GM19238 (cell line): ENCODE data around the gene SLCO3A1.
"Not testable (repeated sequence)": the region's sequence is repeated elsewhere in the genome, so short reads cannot be mapped to it uniquely, and the experiment has no call there.

Experiments
- DNase-seq: peaks from one replicate; pipeline ENCODE4 v3.0.0; 2011; ENCODE audit warnings: low spot score; ENCODE audit not compliant: insufficient read length

SLCO3A1 gene

GRCh38 chr15:92062505-92062904 lies 209.0 kb downstream of the SLCO3A1 start:
- DNase-seq: no peak

- DNase-seq: peak; percentile 14
These were observed 214.6 kb downstream of the SLCO3A1 start for GRCh38 chr15:92068121-92068520.

DNA sequence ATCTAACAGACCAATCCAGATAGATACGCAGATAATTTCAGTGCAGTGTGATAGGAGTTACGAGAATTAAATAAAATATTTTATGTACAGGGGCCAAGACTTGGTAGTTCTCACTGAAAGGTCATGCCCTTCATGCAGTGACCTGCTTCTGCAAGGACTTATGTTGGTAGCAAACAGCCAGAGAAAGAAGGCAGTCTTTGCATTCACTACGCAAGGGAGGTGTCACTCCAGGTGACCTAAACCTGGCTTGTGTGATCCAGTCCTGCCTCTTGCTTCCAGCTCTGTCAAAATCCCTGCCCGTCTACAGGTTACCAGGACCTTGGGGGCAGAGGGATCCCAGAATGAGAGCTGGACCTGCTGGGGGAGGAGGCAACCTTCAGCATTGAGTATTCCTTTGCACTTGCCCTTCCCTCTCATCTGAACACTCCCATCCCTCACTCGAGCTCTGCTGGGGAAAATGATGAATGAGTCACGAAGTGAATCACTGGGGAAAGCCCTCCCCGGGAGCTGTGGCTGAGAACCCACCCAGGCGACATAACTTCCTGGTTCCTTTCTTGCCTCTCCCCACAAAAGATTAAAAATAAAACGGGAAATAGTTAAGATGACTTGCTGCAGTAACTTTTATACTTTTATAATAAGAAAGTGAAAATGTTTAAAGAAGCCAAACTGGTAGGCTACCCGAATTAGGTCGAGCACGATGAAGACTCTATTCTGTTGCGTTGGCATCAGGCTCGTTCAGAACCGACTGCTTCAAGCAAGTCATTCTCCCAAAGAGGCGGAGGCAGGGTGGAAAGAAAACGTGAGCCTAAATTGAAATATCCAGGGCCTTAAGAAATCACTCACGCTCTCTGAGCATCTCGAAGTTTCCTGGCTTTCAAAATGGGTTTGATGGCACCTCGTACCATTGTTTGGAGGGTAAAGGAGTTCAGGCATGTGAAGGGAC lies 216.1 kb downstream of the SLCO3A1 start:
- no peak for DNase-seq

DNA sequence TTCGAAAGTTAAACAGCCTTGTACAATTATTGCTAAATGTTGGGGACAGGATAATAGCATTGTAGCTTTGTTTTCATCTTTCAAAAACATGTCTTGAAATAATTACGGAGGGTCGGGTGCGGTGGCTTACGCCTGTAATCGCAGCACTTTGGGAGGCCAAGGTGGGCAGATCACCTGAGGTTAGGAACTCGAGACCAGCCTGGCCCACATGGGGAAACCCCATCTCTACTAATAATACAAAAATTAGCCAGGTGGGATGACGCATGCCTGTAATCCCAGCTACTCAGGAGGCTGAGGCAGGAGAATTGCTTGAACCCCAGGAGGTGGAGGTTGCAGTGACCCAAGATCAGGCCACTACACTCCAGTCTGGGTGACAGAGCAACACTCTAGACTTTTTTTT lies 216.7 kb downstream of the SLCO3A1 start:
- DNase-seq: not testable (repeated sequence)

- no peak for DNase-seq
These were observed 217.6 kb downstream of the SLCO3A1 start for GRCh38 chr15:92071045-92071634.

DNA sequence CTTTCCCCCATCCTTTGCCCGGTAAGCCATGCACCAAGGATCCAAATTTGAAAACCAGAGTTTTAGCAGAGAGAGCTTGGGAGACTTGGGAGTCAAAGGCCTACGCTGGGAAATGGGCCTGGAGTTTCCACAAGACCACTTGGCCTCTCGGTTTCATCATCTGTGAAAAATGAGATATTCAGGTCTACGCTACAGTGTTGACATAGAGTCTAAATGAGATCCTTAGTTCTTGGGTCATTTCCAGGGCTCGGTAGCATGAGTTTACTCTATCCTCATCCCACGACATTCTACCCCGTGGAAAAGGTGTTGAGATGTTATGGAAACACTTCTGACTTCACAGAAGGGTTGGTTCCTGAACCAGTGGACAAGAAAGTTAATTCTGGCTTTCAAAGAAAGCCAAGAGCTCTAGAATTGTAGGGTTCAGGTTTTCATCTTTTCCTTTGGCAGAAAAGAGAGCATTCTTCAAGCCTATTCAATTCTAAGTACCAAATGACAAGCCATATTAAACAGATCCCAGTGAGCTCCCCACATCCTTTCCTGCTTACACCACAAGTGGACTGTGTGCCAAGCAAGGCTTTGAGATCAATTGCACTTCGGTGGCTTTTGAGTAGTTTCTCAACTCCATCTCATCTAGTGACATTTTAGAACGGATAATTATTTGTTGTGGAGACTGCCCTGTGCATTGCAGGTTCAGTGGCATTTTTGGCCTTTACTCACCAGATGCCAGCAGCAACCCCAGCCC lies 219.7 kb downstream of the SLCO3A1 start:
- no peak for DNase-seq

GRCh38 chr15:92074101-92074500 lies 220.6 kb downstream of the SLCO3A1 start:
- no peak for DNase-seq

- no peak for DNase-seq
These were observed 221.1 kb downstream of the SLCO3A1 start for GRCh38 chr15:92074646-92075045.

DNA sequence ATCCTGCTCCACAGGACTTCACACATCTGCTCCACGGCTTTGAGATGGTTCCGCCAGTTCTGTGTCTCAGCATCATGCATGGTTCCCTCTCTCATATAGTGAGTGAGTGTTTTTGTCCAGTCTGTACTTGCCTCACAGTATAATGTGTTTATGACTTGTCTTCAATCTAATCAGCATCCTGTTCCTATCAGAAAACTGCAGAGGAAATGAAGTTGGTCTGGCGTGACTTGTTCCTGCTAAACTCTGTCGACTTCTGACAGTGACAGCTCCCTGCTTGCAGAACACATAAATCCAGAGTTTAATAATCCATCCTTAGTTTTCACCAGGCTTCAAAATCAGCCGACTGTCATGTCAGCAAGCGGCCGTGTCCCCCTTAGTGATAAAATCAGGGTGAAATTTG lies 222.3 kb downstream of the SLCO3A1 start:
- no peak for DNase-seq

DNA sequence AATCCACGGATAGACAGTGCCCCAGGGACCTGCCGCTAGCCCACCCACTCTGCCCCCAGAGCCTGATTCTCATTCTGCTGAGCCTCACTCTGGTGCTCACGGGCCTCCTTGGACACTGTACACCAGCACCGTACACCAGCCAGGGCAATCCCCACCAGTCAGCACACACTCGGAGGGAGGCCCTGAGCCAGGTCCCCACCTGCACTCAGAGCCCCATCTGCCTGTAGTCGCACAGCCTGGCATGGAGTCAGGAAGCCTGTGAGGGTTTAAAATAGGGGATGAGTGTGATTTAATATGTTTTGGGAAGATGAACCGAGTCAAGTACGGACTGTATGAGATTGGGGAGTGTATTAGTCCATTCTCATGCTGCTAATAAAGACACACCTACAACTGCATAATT lies 223.0 kb downstream of the SLCO3A1 start:
- DNase-seq: no peak

- DNase-seq: peak; percentile 51
These were observed 224.0 kb downstream of the SLCO3A1 start for GRCh38 chr15:92077353-92078085.

DNA sequence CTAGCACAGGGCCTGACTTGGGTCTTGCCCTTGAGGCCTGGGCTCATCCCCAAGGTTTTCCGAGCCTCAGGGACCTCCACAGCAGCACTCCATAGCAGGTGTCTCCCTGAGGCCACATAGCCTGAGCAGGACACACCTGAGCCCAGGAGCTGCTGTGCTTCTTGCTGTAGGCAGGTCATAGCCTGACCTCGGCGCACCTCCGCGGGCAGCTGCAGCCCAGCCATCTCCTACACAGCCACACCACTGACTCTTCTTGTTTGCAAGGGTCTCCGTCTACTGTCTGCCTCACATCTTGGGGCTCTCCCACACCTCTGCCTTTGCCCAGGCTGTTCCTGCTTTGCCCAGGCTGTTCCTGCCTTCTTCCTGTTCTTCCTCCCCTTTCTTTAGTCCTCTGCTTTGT lies 224.8 kb downstream of the SLCO3A1 start:
- no peak for DNase-seq

GRCh38 chr15:92079047-92079446 lies 225.5 kb downstream of the SLCO3A1 start:
- no peak for DNase-seq

DNA sequence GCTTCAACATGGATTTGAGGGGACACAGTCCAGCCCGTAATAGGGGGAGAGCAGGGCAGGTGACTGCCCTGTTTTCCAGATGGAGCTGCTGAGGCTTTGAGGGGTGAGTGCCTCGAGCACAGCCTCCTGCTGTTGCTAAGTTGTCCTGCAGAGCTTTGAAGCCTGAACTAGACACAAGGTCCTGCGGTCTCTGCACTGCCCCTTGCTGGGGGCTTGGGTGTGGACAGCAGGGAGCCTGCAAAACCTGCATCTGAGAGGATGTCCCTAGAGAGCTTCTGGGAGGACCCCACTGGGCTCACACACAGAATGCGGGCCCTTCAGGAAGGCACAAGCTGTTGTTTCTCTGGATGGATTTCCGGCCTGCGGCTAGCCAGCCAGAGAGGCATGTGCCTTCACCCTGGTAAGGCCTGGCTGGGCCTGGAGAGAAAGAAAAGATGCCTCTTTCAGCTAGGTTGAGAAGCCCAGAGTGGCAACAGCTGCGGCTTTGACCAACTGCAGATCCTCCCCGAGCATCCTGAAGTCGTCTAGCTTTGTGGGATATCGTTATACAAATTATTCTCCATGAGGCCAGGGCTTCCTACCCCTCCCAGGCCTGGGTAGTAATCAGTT lies 226.2 kb downstream of the SLCO3A1 start:
- DNase-seq: no peak

GRCh38 chr15:92082006-92082843 lies 228.7 kb downstream of the SLCO3A1 start:
- peak; percentile 39 for DNase-seq

DNA sequence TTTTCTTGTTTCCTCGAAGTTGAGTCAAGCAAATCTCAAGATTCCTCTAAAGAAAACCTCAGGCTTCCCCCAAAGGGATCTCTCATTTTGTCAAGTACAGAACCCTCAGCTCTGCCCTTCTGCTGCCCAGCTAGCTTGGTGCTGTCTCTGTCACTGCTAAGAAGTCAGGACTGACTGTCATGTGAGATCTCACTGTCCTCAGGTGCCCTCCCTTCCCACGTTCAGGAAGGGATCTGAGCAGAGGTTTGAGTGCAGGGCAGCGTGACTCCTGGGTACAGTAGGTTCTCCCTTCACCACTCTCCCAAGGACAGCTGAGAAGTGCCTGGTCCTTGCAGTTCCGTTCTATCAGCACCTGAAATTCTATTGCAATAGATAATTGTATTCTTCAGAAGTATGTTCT lies 229.7 kb downstream of the SLCO3A1 start:
- DNase-seq: no peak

DNA sequence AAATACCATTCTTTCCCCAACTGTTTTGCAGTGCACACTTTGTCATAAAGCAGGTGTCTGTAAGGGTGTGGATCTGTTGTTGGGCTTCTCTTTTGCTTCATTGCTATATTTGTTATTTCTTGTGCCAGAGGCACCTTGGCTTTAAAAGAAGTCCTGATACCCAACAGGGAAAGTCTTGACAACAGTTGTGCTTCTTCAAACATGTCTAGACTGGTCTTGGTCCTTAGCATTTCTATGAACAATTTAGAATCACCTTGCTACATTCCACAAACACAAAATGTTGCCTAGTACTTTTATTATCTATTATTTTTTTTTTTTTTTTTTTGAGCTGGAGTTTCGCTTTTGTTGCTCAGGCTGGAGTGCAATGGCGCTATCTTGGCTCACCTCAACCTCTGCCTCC lies 233.7 kb downstream of the SLCO3A1 start:
- DNase-seq: no peak

GRCh38 chr15:92091155-92091734 lies 237.7 kb downstream of the SLCO3A1 start:
- DNase-seq: no peak

GRCh38 chr15:92092289-92093105 lies 239.0 kb downstream of the SLCO3A1 start:
- DNase-seq: no peak
